Measurements from ENCODE around the gene MADCAM1.
A peak's percentile ranks its signal among the peaks of the same experiment; 100 is the strongest.

Gene MADCAM1

GRCh38 chr19:531753-532560 lies 35.7 kb downstream of the MADCAM1 start, which contains the start of gene CDC34:
Gene CDC34, plus strand, starts transcription at chr19:531760. Its CDS starts 172 bp downstream, at chr19:531932.
- peak within 1 kb of the TSS; percentile 82 for H3K4me3 ChIP-seq (ENCODE audit: low read length)
- DNase-seq (ENCODE audit: low read depth): no peak
- no peak for TF ChIP-seq CTCF (IDR thresholded peaks at IDR 0.05; ENCODE audit: insufficient read depth, low read depth, low read length, missing control alignments)

GRCh38 chr19:532561-533363 lies 36.5 kb downstream of the MADCAM1 start:
- H3K4me3 ChIP-seq (ENCODE audit: low read length): peak overlapping the region; percentile 82

GRCh38 chr19:533364-534058 lies 37.2 kb downstream of the MADCAM1 start:
- TF ChIP-seq CTCF (IDR thresholded peaks at IDR 0.05; ENCODE audit: insufficient read depth, low read depth, low read length, missing control alignments): no peak
- peak overlapping the region; percentile 82 for H3K4me3 ChIP-seq (ENCODE audit: low read length)
- no peak for DNase-seq (ENCODE audit: low read depth)

More at GRCh38 chr19:532561-533363, 36.5 kb downstream of the MADCAM1 start:
- peak; percentile 50 for TF ChIP-seq CTCF (IDR thresholded peaks at IDR 0.05; ENCODE audit: insufficient read depth, low read depth, low read length, missing control alignments)
- DNase-seq (ENCODE audit: low read depth): peak; percentile 55

- DNase-seq (ENCODE audit: low read depth): no peak
- H3K4me3 ChIP-seq (ENCODE audit: low read length): no peak overlapping the region
- no peak for TF ChIP-seq CTCF (IDR thresholded peaks at IDR 0.05; ENCODE audit: insufficient read depth, low read depth, low read length, missing control alignments)
Measured at GRCh38 chr19:534088-534487, 37.8 kb downstream of the MADCAM1 start.

GRCh38 chr19:535017-535835 lies 38.9 kb downstream of the MADCAM1 start:
- no peak for TF ChIP-seq CTCF (IDR thresholded peaks at IDR 0.05; ENCODE audit: insufficient read depth, low read depth, low read length, missing control alignments)
- DNase-seq (ENCODE audit: low read depth): no peak
- H3K4me3 ChIP-seq (ENCODE audit: low read length): no peak overlapping the region
